ENCODE results near the gene WDR46. TPM values are rescaled to one million over a fixed set of nuclear protein-coding genes. Genes with fewer than 3 reads are reported as not detected.

The WDR46 gene
- total RNA-seq (10 to 100 TPM; 11.0 to 27.8 (median 16.2) TPM), polyA plus RNA-seq (10 to 100 TPM; 27.4 to 40.6 TPM)
- long read RNA-seq, donor 1, transcript WDR46-231 (15 exons, 2,358 nt): major isoform, 21 of 30 reads
- long read RNA-seq, donor 1, partial matches to known transcripts: 3 of 30 reads
- long read RNA-seq, donor 1, other reads (novel, unspliced or antisense): 6 of 30 reads
- long read RNA-seq, donor 2, transcript WDR46-231 (15 exons, 2,358 nt): major isoform, 26 of 34 reads
- long read RNA-seq, donor 2, partial matches to known transcripts: 3 of 34 reads
- long read RNA-seq, donor 2, other reads (novel, unspliced or antisense): 5 of 34 reads
- long read RNA-seq, donor 3, transcript WDR46-231 (15 exons, 2,358 nt): major isoform, 63 of 80 reads
- long read RNA-seq, donor 3, partial matches to known transcripts: 9 of 80 reads
- long read RNA-seq, donor 3, other reads (novel, unspliced or antisense): 8 of 80 reads

- no peaks in the 10 kb centered on the region for H3K27me3 ChIP-seq
- H3K9me3 ChIP-seq: no peaks in the 10 kb centered on the region
- ATAC-seq (peak; percentile 92 to 97 (median 96)), DNase-seq (peak; percentile 57 to 90)
- H3K27ac ChIP-seq: peak within 1 kb of the TSS; percentile 57 to 89 (median 80)
- peaks cover 7 to 27% (median 21%) of the 10 kb centered on the region in 9 donors for H3K4me1 ChIP-seq
- 0% methylated on average over 43 of the region's 43 CpGs for WGBS, 2 donors
- H3K36me3 ChIP-seq: peaks cover 0 to 76% (median 25%) of the 10 kb centered on the region in 9 donors
- TF ChIP-seq, protein P1, sequence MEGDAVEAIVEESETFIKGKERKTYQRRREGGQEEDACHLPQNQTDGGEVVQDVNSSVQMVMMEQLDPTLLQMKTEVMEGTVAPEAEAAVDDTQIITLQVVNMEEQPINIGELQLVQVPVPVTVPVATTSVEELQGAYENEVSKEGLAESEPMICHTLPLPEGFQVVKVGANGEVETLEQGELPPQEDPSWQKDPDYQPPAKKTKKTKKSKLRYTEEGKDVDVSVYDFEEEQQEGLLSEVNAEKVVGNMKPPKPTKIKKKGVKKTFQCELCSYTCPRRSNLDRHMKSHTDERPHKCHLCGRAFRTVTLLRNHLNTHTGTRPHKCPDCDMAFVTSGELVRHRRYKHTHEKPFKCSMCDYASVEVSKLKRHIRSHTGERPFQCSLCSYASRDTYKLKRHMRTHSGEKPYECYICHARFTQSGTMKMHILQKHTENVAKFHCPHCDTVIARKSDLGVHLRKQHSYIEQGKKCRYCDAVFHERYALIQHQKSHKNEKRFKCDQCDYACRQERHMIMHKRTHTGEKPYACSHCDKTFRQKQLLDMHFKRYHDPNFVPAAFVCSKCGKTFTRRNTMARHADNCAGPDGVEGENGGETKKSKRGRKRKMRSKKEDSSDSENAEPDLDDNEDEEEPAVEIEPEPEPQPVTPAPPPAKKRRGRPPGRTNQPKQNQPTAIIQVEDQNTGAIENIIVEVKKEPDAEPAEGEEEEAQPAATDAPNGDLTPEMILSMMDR (IDR thresholded peaks at IDR 0.05): no peak
- peak within 1 kb of the TSS; percentile 51 to 92 (median 77) for H3K4me3 ChIP-seq
- intact Hi-C loops (cut with DNase I): no loop called here
These were observed at the start of gene WDR46, which contains the start of gene PFDN6 for GRCh38 chr6:33288921-33289783. TSS of gene WDR46 (minus strand) at chr6:33289239. CDS start at chr6:33289170, 69 bp downstream. TSS of gene PFDN6 (plus strand) at chr6:33289601. CDS start at chr6:33289857, 256 bp downstream.

- ATAC-seq: no peak
- TF ChIP-seq, protein P1 (IDR thresholded peaks at IDR 0.05): no peak
- no peaks in the 10 kb centered on the region for H3K27me3 ChIP-seq
- no peak overlapping the region for H3K4me3 ChIP-seq
- no peak overlapping the region for H3K27ac ChIP-seq
- intact Hi-C loops (cut with DNase I): no loop called here
- H3K4me1 ChIP-seq: no peaks in the 10 kb centered on the region
- no peak for DNase-seq
- H3K9me3 ChIP-seq: no peaks in the 10 kb centered on the region
- 83 to 84% methylated on average over 3 of the region's 3 CpGs for WGBS, 2 donors
- H3K36me3 ChIP-seq: no peaks in the 10 kb centered on the region
These were observed 47.5 kb upstream of the WDR46 start for GRCh38 chr6:33336495-33336894.

- TF ChIP-seq, protein P1 (IDR thresholded peaks at IDR 0.05): no peak
- H3K9me3 ChIP-seq: no peaks in the 10 kb centered on the region
These were observed 46.9 kb upstream of the WDR46 start for GRCh38 chr6:33335916-33336315.

GRCh38 chr6:33333666-33334065 lies 44.6 kb upstream of the WDR46 start:
- TF ChIP-seq, protein P1 (IDR thresholded peaks at IDR 0.05): no peak
- 89% methylated on average over 4 of the region's 4 CpGs for WGBS, 2 donors
- ATAC-seq (no peak), DNase-seq (no peak)
- H3K9me3 ChIP-seq: no peaks in the 10 kb centered on the region
- no peaks in the 10 kb centered on the region for H3K27me3 ChIP-seq
- H3K27ac ChIP-seq: no peak overlapping the region
- no peaks in the 10 kb centered on the region for H3K4me1 ChIP-seq
- intact Hi-C loops (cut with DNase I): no loop called here
- no peaks in the 10 kb centered on the region for H3K36me3 ChIP-seq
- H3K4me3 ChIP-seq: no peak overlapping the region

More at GRCh38 chr6:33335916-33336315, 46.9 kb upstream of the WDR46 start:
- Histone ChIP-seq H3K36me3 (no peaks in the 10 kb centered on the region), H3K27ac (no peak overlapping the region), H3K27me3 (no peaks in the 10 kb centered on the region), H3K4me3 (no peak overlapping the region), H3K4me1 (no peaks in the 10 kb centered on the region)
- DNase-seq: no peak
- WGBS, 2 donors: 75 to 77% methylated on average over 4 of the region's 4 CpGs
- intact Hi-C loops (cut with DNase I): no loop called here
- no peak for ATAC-seq
